ELR (cell line): Measurements from ENCODE around the gene ACOT7.

Experiments
- DNase-seq: peaks from one replicate; pipeline ENCODE4 v3.0.0-alpha.2; 2015; ENCODE audit warnings: low read depth

The ACOT7 gene

DNA sequence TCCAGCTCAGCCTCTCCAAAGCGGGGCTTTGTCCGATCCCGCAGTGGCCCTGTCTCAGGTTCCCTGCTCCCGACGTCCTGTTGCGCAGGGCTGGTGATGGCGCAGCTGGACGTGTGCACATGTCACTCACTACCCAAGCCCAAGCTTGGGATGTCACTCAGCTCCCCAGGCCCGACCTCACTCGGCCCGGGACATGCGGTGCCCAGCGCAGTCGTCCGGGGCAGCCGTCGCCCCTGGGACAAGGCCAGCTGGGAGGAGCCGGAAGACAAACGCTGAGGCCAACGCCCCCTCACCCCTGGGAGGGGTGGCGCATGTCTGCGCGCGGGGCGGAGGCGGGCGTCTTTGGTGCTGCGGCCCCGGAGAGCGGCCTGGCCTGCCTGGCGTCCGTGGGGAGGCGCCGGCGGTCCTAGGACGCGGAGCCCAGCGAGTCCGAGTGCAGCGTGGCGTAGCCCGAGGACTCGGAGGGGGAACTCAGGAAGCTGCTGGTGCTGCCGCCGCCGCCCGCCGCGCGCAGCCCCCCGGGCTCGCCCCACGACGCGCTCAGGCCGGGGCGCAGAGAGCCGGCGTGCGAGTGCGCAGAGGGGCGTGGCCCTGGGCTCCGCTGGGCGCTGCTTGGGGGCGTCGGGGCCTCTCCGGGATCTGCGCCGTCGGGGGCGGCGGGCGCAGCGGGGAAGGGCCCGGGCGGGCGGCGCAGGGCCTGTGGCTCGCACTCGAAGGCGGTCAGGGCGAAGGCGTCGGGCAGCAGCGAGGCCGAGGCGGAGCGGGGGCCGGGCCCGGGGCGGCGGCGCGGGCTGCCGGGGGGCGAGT, 144.4 kb downstream of the ACOT7 start:
- DNase-seq = peak; percentile 22

DNA sequence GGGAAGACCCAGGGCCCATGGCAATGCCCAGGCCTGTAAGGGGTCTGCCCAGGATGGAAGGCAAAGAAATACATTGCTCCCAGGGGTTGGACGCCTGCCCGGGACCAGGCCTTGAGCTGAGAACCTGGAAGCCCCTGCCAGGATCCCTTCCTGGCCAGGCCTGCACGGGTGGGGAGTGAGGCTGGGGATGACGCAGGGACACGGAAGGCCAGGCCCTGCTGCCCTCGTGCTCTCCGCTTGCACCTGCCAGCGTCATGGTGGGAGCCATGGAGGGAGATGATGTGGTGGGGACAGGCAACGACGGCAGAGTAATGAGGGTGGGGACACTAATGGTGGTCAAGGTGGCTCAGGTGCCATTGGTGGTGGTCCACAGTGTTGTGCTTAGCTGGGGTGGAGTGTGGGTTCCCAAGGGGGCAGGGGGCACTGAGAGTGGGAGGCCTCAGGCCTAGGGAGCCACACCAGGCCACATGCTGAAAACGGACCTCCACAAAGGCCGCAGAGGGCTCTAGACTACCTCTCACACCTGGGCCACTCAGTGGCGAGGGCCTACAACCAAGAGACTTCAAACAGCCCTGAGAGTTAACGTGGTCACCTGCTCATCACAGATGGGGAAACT, 145.3 kb downstream of the ACOT7 start:
- no peak for DNase-seq

DNA sequence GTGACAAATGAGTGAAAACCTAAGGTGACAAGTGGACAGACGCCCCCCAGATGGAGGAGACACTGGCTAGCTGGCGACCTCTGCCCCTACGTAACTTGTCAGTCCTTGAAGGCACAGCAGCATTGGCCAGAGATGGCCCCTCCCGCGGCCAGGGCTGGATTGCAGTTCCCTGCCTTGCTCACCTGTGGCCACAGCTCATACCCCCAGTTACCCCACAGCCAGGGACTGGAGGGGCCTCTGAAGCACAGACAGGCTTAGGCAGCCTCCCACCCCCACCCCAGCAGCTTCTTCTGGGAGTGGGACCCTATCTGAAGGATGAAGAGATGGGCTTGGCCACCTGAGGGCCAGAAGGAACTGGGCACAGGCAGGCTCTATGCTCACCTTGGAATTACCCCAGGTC, 145.9 kb downstream of the ACOT7 start:
- no peak for DNase-seq

DNA sequence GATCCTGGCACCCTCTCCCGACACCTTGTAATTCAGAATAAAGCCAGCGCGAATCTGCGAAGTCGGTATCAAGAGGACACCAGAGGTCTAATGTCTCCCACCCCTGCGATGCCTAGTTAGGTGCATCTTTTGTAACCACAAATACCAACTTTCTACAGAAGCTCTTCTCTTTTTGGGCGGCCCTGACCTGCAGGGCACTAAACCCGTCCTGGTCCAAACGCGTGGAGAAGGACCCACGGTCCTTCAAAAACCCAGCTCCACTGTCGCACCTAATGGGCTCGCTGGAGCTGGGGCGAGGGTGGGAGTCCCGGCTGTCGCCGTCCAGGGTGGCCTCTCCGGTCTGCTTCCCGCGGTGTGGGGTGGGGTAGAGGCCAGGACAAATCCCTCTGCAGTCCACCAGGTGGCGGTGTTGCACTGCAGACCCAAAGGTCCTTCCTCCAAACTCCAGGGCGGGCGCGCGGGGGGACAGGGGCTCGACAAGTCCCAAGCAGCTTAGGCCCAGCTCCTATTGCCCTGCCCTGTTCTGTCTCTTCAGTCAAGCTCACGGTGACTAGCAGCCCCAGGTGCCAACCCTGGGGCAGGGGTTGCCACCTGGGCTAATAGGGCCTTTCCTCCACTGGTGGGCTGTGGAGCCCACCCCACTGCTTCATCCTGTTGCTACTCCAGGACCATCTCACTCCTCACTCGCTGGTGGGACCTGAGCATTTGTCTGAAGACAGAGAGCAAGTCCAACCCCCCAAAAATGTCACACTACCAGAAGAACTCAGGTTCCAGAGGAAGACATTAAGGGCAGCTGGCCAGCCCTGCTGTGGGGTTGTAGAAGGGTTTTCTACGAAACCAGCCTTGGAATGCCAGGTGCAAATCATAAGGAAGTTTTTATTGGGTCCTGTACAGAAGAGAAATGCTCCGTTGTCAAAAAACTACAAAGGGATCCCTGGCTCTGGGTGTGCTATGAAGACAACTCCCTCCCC, 146.8 kb downstream of the ACOT7 start:
- peak; percentile 71 for DNase-seq

DNA sequence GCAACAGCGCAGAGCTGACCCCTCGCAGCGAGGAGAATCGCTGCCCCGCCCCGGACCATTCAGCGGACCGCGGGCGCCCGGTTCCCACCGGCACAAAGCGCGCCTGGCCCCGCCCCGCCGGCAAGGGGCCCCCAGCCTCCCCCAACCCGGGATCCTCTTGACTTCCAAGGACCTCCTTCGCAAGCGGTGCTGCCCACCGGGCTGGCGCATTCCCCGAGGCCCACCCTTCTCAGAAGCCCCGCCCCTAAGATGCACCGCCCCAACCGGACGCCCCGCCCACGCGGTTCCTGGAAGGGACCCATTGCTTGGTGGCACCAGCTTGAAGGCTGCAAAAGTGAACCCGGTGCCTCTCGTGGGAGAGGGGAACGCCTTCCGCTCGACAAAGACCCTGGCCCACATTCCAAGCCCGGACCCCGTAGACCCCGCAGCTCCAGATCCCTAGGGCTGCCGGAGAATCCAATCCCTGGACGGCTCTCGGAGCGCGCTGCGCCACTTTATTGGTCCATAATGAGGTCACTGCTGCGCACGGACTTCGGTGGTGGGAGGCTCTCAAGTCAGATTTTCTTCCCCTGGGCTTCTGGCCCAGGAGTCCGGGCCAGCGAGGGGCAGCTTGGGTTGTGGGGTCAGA, 147.6 kb downstream of the ACOT7 start:
- peak; percentile 37 for DNase-seq

DNA sequence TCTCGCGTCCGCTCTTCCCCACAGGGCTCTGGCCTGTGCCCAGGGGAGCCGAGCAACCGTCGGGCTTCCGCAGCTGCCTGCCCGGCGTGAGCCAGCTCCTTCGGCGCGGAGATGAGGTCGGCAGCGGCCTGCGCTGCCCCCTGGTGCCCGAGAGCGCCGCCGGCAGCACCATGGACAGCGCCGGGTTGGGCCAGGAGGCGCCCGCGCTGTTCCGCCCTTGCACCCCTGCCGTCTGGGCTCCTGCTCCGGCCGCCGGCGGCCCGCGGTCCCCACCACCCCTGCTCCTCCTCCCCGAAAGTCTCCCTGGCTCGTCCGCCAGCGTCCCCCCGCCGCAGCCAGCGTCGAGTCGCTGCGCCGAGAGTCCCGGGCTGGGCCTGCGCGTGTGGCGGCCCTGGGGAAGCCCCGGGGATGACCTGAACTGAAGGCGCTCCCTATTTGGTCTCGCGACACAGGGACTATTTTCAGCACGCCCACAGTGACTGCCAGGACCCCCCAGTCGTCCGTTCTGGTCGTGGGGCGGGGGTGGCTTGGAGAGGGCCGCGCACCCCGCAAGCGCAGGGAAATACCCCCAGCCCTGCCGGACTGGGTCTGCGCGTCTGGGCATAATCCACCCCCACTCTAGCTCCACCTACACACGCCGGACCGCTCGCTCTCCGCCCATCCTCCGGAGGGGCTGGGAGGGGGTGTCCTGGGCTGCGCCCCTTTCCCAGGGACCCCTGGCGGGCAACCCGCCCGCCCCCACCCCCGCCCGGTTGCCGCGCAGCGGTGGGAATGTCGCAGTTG, 148.3 kb downstream of the ACOT7 start:
- peak; percentile 81 for DNase-seq

DNA sequence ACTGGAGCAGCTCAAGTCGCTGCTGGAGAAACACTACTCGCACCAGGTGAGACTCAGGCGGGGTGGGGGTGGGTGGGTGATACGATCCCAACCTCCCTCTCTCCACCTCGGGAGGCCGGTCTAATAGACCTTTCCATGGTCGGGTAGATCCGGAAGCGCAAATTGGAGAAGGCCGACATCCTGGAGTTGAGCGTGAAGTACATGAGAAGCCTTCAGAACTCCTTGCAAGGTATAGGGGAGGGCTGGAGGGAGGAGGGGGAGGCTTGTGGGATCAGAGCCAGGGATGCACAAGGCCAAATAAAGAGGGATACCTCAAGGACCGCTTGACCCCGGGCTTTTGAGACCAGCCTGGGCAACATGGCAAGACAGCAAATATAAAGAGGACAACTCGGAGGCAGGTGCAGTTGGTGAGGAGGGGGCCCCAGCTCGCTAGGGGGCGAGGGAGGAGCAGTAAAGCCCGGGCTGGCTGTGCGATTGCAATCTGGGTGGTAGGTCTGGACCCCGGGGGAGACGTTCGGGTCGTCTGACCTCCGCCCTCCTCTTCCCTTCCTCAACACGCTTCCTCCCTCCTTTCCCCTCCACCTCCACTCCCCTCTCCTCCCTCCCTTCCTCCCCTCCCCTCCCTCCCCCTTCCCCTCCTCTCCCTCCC, 149.0 kb downstream of the ACOT7 start:
- no peak for DNase-seq

DNA sequence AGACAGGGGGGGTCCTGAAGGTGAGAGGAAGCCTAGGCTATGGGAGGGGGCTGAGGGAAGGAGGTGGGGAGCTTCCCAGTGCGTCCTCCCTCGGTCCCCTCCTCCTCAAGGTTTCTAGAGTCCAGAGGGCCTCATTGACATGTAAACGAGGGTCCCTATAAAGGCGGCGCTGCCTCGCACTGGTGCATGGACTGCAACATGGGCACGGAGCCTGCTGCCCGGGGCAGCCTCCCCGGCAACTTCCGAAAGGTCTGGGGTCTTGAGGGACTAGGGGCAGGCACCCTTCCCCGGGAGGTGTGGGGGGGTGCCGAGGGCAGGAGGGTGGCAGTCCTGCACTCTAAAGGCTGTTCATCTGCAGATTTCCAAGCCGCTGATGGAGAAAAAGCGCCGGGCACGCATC, 149.6 kb downstream of the ACOT7 start, which contains the start of gene HES3:
HES3 (plus strand) TSS at position 187 of the 400 bp plus-strand sequence; CDS start at position 374, 187 bp downstream.
- DNase-seq = no peak

DNA sequence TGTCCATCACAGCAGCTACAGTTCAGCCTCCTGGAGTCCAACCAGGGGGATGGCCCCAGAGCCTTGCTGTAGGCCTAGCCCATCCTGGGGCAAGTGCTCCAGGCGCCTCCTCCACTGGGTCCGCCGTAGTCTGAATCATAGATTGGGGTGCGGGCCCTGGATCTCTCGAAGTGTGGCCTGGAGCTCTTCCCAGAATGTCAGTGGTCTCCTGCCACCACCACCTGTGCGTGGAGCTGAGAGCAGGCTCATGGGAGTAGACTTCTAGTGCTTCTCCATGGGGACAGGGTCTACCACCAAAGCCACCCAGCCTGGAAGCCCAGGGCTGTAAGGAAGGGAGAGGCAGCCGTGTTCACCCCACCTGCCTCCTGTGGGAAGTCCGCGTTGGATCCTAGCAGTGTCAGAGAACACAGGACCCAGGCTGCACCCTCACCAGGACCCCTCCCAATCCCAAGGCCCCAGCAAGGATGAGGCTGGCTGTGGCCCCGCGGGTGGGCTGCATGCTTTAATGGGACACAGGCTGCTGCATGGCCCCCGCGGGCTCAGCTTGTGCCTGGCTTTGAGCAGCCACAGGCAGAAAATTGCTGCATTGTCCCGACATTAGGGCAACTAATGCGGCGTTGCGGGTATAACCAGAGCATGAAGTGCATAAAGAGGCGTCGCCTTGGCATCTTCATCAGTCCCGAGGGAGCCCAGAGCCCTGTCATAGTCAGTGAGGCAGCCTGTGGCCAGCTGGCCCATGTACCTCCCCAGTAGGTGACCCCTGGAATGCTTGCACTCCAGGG, 150.3 kb downstream of the ACOT7 start:
- no peak for DNase-seq

DNA sequence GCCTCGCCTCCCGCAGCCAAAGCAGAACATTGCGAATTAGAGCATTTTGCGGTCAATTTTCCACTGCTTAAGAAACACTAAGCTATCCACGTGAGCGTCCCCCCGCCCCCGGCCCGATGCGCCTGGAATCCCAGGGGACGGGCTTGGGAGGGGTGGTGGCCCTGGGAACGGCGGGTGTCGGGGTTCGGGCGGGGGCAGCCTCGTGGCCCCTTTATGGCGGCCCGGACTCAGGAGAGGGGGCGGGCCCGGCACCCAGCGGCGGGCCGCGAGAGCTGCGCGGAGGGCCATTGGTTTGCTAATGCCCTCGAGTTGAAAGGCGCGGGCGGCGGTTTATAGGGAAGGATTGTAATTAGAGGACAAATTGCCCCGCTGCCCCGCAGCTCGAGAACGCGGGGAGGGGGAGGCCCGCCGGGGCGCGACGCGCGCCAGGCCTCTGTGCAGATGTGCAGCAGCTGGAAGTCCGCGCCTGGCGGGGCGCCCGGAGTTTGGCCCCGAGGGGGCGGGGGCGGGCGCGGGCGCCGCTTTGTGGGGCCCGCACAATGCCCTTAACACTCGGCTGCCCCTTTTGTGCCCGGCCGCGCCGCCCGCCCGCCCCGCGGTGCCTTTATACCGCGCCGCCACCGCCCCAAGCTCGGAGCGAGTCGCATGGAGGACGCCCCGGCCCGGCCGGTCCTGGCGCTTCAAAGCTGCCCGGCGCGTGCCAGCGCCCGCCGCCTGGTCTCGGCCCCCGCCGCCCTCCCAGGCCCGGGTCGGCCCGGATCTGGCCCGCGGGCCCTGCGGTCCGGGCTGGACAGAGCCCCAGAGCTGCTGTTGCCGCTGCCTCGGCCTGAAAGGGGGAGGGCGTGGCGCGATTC, 151.5 kb downstream of the ACOT7 start:
- no peak for DNase-seq

DNA sequence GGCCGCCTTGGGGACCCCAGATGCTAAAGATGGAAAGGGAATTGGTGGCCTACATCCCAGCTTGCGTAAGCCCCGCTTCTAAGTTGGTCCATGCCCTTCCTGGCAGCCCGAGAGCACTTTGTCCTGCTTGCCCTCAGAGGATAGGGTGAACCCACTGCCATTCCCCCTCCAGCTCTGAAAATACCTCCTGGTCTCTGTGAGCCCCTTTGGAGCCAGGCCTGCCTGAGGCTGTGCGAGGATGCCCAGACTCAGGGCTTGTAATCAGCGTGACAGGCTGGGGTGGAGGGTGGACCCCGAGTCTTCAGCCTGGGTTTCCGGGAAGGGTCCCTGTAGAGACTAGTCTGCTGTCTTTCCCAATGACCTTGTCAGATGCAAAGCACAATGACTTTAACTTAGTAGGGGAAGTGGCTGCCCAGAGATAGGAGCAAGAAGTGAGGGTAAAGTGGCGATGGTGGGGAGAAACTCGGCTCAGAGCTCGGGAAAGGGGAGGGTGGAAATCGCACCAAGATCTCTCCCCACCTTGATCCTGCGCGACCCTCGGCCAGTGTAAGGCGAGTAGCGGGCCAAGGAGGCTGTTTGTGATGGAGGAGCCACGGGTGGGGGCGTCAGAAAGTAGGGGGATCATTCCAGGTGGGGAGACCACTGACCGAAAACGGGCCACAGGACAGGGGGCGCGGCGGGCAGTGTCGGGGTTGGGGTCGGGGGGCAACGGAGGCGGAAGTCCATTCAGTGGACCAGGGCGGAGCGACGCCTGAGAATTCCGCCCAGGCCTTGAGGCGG, 152.3 kb downstream of the ACOT7 start:
- DNase-seq = no peak

DNA sequence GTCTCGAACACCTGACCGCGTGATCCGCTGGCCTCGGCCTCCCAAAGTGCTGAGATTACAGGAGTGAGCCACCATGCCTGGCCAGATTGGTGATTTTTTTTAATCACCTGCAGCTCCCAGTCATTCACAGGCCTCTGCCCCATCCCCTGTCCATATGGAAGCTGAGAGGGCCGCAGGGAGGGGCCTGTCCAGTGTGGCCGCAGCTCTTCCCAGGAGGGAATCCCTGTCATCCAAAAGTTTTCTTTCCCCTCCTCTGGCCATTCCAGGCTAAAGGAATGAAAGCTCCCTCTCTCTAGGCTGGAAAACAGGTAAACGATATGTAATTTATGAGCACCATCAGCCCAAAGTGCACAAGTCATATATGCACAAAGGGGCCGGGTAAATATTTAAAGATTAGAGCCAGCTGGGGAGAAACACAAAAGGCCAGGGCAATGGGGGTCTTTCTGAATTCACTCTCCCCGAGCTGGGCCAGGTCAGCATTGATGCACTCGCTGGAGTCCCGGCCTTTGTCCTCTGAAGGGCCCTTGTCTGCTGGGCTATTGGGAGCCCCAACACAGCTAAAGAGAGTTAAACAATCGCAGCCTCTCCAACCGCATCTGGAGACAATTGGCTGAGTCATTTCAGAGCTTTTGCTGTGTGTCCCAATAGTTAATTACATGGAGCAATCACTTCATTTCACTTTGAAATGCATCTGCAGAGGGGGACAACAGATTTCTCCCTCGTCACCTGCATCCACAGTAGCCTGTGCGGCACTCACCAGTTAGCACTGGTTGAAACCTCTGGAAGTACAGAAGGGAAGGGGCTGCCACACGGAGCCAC, 153.4 kb downstream of the ACOT7 start:
- peak; percentile 53 for DNase-seq

DNA sequence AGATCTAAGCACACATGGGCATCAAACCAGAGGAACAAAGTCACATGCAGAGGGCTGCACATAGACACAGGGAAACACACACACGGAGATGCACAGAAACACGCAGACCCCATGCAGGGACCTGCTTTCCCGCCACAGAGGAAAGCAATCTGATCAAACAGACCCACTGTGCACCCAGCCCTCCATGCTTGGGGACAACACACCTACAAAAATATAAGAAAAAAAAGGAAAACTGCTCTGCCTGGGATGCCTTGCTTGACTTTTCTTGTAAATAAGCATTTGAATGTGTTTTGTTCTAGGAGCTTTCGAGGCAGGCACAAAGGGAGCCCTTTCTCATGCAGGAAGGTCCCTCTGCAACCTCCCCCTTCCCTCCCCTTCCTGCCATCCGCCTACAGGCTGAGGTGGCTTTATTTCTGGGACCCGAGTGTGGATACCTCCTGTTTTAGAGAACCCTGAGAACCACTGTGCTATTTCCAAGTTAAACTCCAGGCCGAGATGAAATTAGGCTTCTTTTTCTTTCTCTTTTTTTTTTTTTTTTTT, 154.3 kb downstream of the ACOT7 start:
- no peak for DNase-seq

DNA sequence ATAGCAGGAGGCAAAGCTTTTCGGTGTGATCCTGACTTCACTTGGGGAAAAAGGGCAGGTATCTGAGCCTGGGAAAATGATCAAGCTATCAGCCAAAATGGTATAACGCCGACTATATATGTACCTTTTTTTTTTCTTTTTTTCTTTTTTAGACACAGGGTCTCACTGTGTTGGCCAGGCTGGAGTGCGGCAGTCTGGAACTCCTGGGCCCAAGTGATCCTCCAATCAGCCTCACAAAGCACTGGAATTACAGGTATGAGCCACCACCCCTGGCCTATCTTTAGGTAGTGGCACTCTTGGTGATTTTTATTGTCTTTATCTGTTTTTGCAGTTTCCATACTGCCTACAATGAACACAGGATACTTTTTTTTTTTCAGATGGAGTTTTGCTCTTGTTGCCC, 156.5 kb downstream of the ACOT7 start:
- no peak for DNase-seq

DNA sequence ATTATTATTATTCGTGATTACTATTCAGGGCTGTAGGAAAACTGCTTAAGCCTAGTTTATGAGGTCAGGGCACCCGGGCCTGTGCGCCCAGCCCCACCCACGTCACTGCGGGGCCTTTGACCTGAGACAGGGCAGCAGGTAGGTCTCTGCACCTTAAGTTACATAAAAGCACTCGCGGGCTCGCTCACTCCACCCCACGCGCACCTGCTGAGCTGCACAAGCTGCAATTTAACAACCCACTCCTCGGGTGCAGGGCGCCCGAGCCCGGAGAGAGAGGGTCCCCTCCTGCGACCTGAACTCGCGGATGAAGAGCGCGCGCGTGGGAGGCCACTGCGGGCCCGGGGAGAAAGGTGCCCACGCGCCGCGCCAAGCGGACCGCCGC, 158.3 kb downstream of the ACOT7 start:
- no peak for DNase-seq

DNA sequence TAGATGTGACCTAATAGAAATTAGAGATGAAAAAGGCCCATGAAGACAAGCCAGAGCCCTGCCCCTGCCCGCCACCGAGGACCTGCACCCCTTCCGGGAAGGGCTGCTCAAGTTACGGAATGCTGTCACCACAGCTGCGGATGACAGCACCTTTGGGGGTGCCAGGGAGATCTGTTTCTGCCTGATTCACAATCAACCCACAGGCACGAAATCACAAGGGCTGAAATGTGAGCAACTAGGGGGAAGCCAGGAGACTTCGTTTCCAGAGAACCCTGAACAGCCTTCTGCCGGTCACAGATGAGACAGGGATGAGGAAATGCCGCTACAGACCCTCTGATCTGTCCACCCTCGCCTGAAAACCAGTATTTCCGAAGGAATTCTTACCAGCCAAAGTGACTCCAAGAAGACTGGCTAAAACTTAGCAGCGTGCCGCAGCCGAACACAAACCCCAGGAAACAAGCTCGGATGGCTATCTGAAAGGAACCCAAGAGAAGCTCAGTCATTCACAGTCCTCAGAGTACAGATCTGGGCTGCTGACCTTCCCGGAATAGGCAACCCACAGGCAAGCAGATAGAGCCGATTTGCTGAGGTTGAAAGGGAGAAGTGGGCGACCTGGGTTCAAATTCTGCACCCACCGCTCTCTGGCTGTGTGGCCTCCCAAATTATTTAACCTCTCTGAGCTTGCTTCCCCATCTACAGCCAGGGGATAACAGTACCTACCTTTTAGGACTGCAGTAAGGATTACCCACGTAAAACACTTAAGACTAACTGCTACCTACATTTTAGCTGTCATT, 158.9 kb downstream of the ACOT7 start:
- peak; percentile 40 for DNase-seq
